Measurements from ENCODE around the gene DCLK1.
"Not testable (repeated sequence)": the region's sequence is repeated elsewhere in the genome, so short reads cannot be mapped to it uniquely, and the experiment has no call there.

Gene DCLK1

DNA sequence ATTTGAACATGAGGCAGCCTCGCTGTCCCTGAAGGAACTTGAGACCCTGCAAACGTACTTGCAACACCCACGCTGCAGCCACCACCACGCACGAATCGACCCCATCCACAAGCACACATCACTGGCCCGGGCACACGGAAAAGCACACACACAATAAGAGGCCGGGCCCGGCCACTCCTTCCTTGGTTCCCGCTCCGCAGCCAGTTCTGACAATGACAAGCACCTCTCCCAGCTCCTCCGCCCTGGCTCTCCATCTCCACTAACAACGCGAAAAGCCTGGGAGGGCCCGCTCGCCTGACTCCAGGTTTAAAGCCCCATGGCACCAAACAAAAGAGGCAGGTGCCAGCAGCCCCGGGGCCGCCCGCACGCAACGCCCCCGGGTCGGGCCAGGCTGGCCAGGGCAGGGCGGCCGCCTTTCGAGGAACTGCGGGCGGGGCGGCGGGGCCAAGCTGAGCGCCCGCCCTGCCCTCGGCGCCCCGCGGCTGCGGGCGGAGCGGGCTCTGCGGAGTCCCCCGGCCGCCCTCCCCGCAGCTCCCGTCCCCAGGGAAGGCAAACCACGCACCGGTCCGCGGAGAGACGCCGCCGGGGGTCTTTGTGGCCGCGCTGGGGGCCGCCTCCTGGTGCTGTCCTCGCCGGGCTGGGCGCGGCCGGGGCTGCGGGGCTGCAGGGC, 495 bp downstream of the DCLK1 start:
- DNase-seq: peak; percentile 82

- peak; percentile 71 for DNase-seq
Observed at GRCh38 chr13:36130193-36130551, 1.0 kb downstream of the DCLK1 start.

DNA sequence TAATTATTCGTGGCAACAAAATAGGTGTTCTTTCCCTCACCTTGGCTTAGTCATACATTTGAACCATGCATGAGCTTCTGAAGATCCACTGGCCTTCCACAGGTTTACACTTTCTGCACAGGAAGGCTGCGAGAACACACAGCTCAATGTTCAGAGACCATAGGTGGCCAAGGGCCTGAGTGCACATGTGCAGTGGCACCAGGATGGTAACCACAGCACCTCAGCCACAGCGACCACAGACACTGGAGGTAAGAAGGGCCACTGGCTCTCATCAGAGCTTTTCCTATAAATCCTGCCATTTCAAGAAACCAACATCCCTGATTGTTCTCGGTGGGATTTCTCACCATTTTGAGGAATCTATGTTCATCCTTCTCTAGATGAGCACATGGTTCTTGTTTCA, 1.6 kb downstream of the DCLK1 start:
- DNase-seq: peak; percentile 40

DNA sequence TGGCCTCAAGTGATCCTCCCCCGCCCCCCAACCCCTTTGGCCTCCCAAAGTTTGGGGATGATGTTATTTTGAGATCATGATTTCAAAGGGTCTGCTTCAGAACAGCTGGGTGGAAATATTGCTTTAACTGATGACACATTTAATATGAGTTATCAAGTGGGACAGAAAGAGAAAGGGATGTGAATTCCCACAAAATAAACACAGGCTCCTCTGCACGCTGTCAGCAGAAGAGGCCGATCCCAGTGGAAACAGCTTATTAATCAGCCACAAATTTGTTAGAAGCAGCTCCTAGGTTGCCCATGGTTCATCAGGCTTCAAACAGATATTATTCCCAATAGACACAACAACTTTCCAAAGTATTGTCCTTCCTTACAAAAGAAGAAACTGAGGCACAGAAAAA, 4.7 kb downstream of the DCLK1 start:
- DNase-seq: no peak

DNA sequence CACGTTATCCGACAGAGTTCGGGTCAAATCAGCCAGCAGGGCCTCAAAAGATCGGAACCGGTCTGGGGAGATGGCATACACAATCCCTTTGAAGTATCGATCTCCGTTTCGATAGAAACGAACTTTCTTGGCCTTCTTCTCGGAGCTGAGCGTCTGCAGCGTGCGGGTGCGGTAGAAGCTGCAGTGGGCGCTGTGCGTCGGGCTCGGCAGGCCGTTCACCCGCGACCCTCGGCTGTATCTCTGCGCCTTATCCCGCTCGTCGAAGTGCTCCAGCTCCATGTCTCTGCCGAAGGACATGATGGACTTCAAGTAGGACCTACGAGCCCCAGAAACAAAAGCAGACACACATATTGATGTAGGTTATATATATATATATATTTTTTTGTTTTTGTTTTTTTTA, 5.3 kb downstream of the DCLK1 start:
- no peak for DNase-seq

DNA sequence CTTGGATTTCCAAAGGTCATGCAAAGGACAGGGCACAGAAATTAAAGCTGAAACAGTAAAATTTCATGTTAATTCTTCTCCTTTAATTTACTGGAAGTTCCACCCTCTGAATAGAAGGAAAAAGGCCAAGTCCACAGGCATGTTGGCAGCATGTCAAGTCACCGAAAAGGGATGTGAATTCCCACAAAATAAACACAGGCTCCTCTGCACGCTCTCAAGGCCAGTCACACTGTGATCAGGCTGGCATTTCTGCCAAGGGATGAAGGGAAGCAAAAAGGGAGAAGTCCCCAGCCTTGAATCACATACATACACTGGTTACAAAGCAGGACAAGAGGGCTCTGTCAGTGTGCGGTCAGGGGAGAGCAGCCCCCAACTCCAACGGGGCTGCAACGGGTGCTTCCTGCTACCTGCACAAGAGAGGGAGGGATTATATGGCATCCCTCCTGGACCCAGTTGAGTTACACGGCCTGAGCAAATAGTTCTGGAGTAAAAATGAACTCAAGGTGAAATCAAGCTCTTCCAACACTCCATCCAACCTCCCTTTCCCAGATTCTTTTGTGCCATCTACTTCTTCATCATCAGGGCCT, 6.9 kb downstream of the DCLK1 start:
- no peak for DNase-seq

- no peak for DNase-seq
Observed at GRCh38 chr13:36115306-36115705, 15.9 kb downstream of the DCLK1 start.

- no peak for DNase-seq
Observed at GRCh38 chr13:36114233-36114632, 16.9 kb downstream of the DCLK1 start.

GRCh38 chr13:36108954-36109353, 22.2 kb downstream of the DCLK1 start:
- no peak for DNase-seq

- DNase-seq: peak; percentile 77
Observed at GRCh38 chr13:36108342-36108741, 22.8 kb downstream of the DCLK1 start.

- no peak for DNase-seq
Observed at GRCh38 chr13:36107521-36107920, 23.7 kb downstream of the DCLK1 start.

DNA sequence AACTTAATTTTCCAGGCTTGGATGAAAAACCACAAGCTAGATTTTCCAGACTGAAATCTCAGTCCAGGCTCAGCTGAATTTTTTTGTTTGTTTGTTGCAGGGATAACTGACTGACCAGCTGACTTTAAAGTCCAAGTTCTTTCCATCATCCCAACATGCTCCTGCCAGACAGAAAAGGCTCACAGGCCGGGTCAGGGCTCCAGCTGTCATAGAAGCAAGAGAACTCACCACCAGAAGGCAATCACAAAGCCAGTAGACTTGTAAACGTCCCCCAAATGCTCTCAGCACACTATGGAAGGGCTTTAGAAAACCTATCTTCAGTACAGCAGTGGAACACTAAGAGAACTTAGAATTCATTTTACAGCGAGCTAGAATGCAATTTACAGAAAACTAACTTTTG, 25.5 kb downstream of the DCLK1 start:
- DNase-seq: no peak

DNA sequence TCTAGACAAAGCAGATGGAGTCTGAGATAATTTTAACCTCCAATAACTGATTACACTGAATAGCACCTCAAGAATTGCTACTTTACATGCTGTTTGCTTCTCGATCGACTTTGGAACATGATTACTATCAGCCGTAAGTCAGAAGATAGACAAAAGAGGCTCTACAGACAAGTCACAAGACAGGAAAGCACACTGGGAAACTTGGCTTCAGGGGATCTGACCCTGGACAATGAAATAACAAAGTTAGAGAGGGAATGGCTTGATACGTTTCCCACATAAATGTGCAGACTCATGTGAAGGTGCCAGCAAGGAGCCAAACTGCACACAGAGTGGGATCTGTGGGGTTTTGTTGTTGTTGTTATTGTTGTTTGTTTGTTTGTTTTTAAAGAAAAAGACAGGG, 28.5 kb downstream of the DCLK1 start:
- no peak for DNase-seq

- DNase-seq: not testable (repeated sequence)
Observed at GRCh38 chr13:36101907-36102306, 29.3 kb downstream of the DCLK1 start.

DNA sequence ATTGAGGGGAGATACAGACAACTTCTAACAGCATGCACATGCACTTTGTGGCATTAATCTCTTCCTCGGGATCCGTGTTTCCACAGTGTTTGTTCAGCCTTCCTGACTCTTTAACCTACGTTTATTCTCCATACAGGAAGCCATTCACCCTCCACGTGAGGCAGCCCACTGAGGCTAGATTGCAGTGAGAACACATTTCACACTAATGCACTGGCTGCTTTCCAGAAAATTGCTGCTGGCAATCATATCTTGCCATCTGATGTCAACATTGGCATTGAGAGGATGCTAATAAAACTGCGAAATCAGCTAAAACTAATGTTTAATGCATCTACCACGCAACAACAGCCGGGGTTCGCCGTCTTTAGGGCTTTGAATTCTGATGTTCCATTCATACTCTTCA, 30.0 kb downstream of the DCLK1 start:
- DNase-seq: peak; percentile 84

GRCh38 chr13:36098080-36098479, 33.1 kb downstream of the DCLK1 start:
- DNase-seq: no peak

- peak; percentile 44 for DNase-seq
Observed at GRCh38 chr13:36096461-36097416, 34.4 kb downstream of the DCLK1 start.

DNA sequence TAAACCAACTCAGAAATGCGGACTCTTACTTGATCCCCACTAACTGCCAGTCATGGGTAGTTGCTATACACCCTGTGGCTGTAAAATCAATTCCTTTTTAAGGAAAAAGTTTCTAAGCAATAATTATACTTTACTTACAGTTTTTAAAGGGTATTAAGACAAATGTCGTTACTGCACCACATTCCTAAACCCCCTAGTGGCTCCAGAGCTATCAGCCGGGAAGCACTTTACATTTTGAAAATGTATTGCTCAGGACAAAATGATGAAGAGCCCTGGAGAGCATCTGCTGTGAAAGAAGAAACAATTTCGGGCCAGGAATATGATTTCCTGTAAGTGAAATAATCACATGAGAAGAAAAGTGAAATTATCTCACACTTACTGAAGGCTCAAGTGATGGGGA, 36.7 kb downstream of the DCLK1 start:
- DNase-seq: no peak

- no peak for DNase-seq
Observed at GRCh38 chr13:36090592-36090991, 40.6 kb downstream of the DCLK1 start.

- DNase-seq: no peak
Observed at GRCh38 chr13:36089130-36089647, 42.0 kb downstream of the DCLK1 start.

- no peak for DNase-seq
Observed at GRCh38 chr13:36088463-36088862, 42.7 kb downstream of the DCLK1 start.

GRCh38 chr13:36088001-36088400, 43.2 kb downstream of the DCLK1 start:
- DNase-seq: peak; percentile 68

GRCh38 chr13:36086117-36086516, 45.1 kb downstream of the DCLK1 start:
- DNase-seq: peak; percentile 80

- no peak for DNase-seq
Observed at GRCh38 chr13:36084131-36084530, 47.1 kb downstream of the DCLK1 start.
